ENCODE measurements around the gene IL22RA2. TPM values are rescaled to one million over a fixed set of nuclear protein-coding genes. Genes with fewer than 3 reads are reported as not detected.
A peak's percentile ranks its signal among the peaks of the same experiment; 100 is the strongest.

The IL22RA2 gene
- total and polyA plus RNA-seq, 9 of the 15 experiments (the other 6 are each of a cell fraction or from before 2014, with no cell fraction given), result 0.03 TPM; not detected in 8

DNA sequence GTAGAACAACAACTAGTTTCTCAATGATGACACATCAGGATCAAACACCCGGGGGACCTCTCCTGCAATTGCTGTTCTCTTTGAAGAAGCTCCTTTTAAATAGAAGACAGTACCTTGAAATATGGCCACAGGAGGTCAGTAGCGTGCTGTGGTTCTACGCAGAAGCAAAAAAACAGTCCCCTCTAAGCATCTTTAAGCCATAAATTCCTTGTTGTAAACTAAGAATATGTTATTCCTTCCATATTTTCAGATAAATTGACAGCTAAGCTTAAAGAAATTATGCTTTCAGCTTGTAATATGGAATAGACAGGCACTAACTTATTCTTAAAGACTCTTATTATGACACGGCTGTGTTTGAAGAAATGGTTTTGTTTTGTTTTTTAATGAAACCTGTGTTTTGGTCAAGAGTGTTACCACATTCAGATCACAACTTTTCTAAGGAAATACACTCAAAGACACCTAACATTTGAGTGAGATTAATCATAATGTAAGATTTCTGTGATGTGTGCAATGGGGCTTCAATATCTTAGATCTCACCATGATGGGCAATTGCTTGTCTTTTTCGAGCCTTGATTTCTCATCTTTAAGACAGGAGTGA, 78.9 kb downstream of the IL22RA2 start:
- CTCF ChIA-PET (ENCODE audit: low intra/inter-chr PET ratio), result interaction anchor here (1.3 to 3.4 kb wide), 4 partner anchors 71 to 546 kb away, joined by 3 to 23 read pairs (median 14); no protein-coding TSS in a partner anchor
- Histone ChIP-seq H3K4me1 (replicated peaks in 1 of 2; ENCODE audit: control insufficient read depth in 2 of 2, insufficient read depth in 2 of 2, low read length in 2 of 2) (no peaks in the 10 kb centered on the region), H3K4me3 (no peak overlapping the region), H4K20me1 (replicated peaks; ENCODE audit: control insufficient read depth, insufficient read depth, low read length) (no peaks in the 10 kb centered on the region), H3K27me3 (ENCODE audit: control insufficient read depth in 2 of 2, insufficient read depth in 2 of 2, low read length in 2 of 2) (peaks cover 0 to 8% of the 10 kb centered on the region in 2 experiments; a peak in 1 of 5 replicates), H3K9ac (ENCODE audit: insufficient read depth in 1 of 2, low read depth in 2 of 2, low read length in 2 of 2) (no peak overlapping the region), H3K4me2 (ENCODE audit: insufficient read depth, low read length) (no peak overlapping the region), H3K27ac (ENCODE audit: extremely low read depth, low read depth, low read length) (no peak overlapping the region), H3K79me2 (ENCODE audit: control insufficient read depth, insufficient read depth, low read length) (no peaks in the 10 kb centered on the region), H3K36me3 (ENCODE audit: control insufficient read depth, insufficient read depth, low read length) (no peaks in the 10 kb centered on the region), H3K9me1 (ENCODE audit: control insufficient read depth, insufficient read depth, low read length) (no peaks in the 10 kb centered on the region), H3K9me3 (replicated peaks; ENCODE audit: control insufficient read depth, insufficient read depth, low read depth, low read length) (no peaks in the 10 kb centered on the region), H2AFZ (ENCODE audit: low read depth, low read length) (no peak overlapping the region)
- BruUV-seq (replicated peaks), result no TSS peak
- DNase-seq (ENCODE audit: extremely low read depth in 1 of 4, low spot score in 3 of 4) (peak; percentile 50 to 76 (median 64)), FAIRE-seq (peak; percentile 91), ATAC-seq (peak; percentile 90)
- intact Hi-C loops (cut with micrococcal nuclease), result loop anchor here (1.0 to 5.0 kb wide), 5 partner anchors 72 to 546 kb away; no protein-coding TSS in a partner anchor
- in situ Hi-C loops (cut with MboI), result loop anchor here (5.0 kb wide), 2 partner anchors 73 to 223 kb away; no protein-coding TSS in a partner anchor
- POLR2A ChIA-PET, result interaction anchor here (0.6 to 1.0 kb wide), 2 partner anchors 203 to 292 kb away, joined by 3 read pairs; no protein-coding TSS in a partner anchor
- WGBS (ENCODE audit: insufficient coverage, low coverage, missing lambda C conversion rate), result 5% methylated on average over 5 of the region's 5 CpGs
- TF ChIP-seq CHCHD3 (CRISPR knock-in tag; IDR thresholded peaks at IDR 0.05) (no peak), SNIP1 (IDR thresholded peaks at IDR 0.05; ENCODE audit: low read depth) (no peak), SAP30 (IDR thresholded peaks at IDR 0.05; ENCODE audit: borderline replicate concordance, insufficient read depth, low read depth, low read length, poor library complexity, severe bottlenecking) (no peak), RNF219 (CRISPR knock-in tag; IDR thresholded peaks at IDR 0.05) (no peak), ZNF384 (IDR thresholded peaks at IDR 0.05; ENCODE audit: low read depth, low read length) (peak; percentile 88), TFAP4 (CRISPR knock-in tag; IDR thresholded peaks at IDR 0.05; ENCODE audit: borderline replicate concordance) (no peak), TEAD1 (CRISPR knock-in tag; IDR thresholded peaks at IDR 0.05) (0 out of 4 replicates have a peak, but pooled peaks of 1 of the 2 experiments have one; percentile 17), ESRRB (CRISPR knock-in tag; IDR thresholded peaks at IDR 0.05; ENCODE audit: borderline replicate concordance) (no peak)
- TF ChIP-seq, protein P1, sequence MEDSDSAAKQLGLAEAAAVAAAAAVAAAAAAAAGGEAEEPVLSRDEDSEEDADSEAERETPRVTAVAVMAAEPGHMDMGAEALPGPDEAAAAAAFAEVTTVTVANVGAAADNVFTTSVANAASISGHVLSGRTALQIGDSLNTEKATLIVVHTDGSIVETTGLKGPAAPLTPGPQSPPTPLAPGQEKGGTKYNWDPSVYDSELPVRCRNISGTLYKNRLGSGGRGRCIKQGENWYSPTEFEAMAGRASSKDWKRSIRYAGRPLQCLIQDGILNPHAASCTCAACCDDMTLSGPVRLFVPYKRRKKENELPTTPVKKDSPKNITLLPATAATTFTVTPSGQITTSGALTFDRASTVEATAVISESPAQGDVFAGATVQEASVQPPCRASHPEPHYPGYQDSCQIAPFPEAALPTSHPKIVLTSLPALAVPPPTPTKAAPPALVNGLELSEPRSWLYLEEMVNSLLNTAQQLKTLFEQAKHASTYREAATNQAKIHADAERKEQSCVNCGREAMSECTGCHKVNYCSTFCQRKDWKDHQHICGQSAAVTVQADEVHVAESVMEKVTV (CRISPR knock-in tag; IDR thresholded peaks at IDR 0.05), result peak; percentile 96
- TF ChIP-seq, protein P2, sequence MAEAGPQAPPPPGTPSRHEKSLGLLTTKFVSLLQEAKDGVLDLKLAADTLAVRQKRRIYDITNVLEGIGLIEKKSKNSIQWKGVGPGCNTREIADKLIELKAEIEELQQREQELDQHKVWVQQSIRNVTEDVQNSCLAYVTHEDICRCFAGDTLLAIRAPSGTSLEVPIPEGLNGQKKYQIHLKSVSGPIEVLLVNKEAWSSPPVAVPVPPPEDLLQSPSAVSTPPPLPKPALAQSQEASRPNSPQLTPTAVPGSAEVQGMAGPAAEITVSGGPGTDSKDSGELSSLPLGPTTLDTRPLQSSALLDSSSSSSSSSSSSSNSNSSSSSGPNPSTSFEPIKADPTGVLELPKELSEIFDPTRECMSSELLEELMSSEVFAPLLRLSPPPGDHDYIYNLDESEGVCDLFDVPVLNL (CRISPR knock-in tag; IDR thresholded peaks at IDR 0.05; ENCODE audit: low read depth), result no peak
- TF ChIP-seq, protein P3, sequence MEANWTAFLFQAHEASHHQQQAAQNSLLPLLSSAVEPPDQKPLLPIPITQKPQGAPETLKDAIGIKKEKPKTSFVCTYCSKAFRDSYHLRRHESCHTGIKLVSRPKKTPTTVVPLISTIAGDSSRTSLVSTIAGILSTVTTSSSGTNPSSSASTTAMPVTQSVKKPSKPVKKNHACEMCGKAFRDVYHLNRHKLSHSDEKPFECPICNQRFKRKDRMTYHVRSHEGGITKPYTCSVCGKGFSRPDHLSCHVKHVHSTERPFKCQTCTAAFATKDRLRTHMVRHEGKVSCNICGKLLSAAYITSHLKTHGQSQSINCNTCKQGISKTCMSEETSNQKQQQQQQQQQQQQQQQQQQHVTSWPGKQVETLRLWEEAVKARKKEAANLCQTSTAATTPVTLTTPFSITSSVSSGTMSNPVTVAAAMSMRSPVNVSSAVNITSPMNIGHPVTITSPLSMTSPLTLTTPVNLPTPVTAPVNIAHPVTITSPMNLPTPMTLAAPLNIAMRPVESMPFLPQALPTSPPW (CRISPR knock-in tag; IDR thresholded peaks at IDR 0.05), result no peak

Data from K562 (cell line).